Measurements from ENCODE around the gene CHTF8.
A peak's percentile ranks its signal among the peaks of the same experiment; 100 is the strongest.

The CHTF8 gene

DNA sequence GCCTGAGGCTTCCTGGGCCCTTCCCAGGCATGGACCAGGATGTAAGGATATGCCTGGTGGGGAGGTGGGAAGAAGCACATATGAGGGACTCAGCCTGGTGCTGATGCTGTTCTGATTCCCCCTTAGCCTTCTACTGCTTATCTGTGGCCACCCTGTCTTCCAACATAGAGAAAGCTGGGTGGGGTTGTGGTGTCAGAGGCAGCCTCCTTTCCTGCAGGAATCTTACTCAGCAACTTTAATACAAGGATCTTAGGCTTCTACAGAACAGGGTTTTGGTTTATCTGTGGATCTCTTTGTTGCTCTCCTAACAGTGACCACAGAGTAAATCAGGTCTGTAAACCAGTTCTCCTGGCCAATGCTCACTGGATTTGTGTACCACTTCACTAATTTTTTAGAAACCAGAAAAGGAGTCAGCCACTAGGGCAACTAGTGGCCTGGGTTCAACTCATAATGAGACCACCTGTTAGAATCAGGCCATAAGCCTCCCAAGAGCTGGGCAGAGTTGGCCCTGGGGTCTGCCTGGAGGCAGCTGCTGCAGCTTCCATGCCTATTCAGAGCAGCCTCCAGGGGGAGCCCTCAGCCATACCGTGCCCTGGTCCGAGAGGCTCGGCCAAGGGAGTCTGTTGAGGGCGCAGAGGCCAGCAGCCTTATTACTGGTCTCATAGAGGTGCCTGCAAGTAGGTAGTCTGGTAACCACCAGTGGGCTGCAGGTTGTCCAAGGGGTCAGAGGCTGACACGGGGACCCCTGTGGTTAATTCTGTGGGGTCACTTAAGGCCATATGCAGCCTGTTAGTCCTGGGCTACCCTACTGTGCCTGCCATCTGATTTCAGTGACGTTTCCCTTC is 19.9 kb downstream of the CHTF8 start:
- peak; percentile 32 for DNase-seq

DNA sequence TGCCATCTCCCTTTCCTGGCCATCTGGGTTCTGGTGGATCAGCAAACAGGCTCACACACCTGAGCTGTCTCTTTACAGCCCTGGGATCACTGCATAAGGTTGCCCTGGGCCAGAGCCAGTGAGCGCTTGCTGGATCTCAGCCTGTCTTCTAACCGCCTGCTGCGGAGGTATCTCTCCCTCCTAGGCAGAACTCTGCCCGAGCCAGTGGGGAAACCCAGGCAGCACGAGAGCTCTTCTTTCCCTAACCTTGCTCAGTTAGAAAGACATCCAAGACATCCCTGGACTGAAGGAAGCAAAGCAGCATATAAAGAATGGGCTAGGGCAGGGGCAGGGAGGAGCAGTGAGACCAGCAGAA is 20.5 kb downstream of the CHTF8 start:
- DNase-seq, result no peak

DNA sequence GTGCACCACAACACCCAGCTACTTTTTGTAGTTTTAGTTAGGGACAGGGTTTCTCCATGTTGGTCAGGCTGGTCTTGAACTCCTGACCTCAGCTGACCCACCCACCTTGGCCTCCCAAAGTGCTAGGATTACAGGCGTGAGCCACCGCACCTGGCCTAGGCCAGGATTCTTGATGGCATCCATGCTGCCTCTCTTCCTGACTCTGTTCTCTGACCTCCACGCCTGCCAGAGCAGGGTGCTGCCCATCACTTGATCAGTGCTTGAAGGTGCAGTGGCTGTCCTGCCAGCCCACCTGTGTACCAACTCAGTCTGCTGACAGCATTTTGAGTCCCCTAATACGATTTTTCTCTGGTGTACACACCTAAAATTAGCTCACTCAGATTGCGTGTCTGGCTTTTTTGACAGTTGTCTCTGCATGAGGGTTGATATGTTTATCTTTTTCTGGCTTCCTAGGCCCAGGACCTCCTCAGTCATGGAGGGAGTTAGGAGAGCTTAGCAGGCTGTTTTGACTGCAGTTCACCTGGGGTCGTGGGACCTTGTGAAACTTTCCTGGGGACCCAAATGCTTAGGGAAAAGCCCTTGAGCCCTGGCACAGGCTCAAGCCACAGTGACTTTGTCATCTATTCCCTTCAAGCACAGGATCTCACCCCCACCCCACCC is 21.0 kb downstream of the CHTF8 start:
- no peak for DNase-seq

DNA sequence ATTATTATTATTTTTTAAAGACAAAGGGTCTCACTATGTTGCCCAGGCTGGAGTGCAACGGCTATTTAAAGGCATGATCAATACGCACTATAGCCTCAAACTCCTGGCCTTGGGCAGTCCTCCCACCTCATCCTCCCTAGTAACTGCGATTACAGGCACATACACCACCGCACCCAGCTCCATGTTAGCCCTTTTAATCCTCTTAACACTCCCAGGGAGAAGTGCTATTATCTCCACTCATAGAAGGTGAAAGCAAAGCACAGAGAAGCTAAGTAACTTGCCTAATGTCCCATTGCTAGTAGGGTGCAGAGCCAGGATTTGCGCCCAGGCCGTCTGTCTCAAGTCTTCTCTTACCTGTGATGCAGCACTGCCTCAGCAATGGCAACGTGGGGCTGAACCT is 22.0 kb downstream of the CHTF8 start:
- no peak for DNase-seq

DNA sequence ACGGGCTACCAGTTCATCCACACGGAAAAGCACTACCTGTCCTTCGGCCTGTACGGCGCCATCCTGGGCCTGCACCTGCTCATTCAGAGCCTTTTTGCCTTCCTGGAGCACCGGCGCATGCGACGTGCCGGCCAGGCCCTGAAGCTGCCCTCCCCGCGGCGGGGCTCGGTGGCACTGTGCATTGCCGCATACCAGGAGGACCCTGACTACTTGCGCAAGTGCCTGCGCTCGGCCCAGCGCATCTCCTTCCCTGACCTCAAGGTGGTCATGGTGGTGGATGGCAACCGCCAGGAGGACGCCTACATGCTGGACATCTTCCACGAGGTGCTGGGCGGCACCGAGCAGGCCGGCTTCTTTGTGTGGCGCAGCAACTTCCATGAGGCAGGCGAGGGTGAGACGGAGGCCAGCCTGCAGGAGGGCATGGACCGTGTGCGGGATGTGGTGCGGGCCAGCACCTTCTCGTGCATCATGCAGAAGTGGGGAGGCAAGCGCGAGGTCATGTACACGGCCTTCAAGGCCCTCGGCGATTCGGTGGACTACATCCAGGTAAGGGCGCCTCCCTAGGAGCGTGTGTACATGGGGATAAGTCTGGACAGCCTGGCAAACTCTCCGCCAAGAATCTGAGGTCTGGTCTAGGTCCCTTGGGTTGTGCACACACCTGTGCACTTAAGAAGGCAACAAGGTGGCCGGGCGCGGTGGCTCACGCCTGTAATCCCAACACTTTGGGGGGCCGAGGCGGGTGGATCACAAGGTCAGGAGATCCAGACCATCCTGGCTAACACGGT is 22.7 kb downstream of the CHTF8 start:
- DNase-seq, result no peak

DNA sequence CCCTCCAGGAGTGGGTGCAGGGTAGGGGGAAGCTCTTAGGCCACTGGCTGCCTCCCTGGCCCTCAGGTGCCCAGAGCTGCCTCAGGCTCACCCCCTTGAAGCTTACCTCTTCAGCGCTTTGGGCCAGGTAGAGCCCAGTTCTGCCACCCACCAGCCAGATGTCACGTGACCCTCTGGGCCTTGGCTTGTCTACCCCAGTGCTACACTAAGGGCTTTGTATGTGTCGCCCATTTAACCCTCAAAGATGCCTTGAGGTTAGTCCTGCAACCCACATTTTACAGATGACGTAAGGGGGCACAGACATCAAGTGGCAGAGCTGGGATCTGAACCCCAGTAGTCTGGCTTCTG is 23.5 kb downstream of the CHTF8 start:
- DNase-seq, result no peak

DNA sequence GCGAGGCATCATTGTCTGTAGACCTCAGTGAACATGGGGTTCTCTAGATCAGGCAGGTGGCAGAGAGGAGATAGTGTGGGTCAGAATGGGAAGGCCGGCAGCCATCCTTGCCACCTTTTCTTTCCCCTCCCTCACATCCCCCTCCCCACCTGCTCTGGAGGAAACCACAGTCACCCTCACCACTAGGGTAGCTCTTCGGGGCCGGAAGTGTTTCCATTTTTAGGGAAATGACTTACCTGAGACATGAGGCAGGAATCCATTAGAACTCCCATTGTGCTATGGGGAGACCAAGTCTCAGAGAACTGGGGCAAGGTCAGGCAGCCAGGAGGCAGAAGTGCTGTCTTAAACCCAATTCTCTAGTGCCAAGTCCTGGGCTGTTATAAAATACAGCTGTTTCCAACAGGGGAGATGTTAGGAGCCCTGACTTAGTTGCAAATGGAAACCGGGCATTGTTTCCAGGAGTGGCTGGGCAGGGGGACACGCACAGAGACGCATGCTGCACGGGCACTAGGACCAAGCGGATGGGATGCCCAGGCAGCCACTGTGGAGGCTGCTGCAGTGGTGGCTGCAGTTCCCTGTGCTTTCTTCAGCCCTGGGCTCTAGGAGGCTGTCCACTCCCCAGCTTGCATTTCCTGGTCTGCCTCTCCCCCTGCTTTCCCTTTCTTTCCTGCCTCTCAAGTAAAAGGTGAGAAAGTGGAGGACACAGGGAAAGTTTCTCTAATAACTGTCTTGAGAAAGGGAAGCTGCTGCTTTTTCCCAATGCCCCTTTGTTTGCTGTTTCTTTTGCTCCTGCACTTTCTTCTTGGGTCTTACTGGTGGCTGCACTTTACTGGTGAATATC is 24.1 kb downstream of the CHTF8 start:
- no peak for DNase-seq

DNA sequence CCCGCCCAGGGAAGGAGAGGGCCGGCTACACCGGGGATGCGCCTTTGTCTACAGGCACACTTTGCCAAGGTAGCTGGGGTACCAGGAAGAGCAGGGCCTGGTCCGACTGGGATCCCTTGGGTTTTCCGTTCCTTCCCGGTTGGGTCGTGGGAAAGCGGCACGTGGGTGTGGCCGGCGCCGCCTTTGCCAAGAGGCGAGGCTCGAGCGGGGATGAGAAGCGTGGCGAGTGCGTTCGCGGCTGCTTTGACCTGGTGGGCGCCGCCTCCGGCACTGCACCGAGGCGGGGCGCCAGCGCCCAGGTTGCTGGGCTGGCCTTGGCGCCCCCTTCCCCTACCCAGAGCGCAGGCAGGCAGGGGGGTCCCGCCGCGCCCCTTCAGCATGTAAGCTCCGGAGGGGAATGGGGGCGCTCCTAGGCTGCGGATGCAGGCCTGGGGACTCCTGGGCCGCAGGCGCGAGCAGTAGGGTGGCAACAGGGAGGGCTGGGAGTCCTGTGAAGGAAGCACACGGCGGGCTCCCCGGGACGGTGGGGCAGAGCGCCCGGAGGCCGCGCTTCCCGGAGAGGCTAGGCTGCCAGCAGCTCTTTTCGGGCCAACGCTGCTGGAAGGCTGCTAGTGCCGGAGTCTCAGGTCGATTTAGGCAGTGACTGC is 24.9 kb downstream of the CHTF8 start:
- DNase-seq, result no peak

DNA sequence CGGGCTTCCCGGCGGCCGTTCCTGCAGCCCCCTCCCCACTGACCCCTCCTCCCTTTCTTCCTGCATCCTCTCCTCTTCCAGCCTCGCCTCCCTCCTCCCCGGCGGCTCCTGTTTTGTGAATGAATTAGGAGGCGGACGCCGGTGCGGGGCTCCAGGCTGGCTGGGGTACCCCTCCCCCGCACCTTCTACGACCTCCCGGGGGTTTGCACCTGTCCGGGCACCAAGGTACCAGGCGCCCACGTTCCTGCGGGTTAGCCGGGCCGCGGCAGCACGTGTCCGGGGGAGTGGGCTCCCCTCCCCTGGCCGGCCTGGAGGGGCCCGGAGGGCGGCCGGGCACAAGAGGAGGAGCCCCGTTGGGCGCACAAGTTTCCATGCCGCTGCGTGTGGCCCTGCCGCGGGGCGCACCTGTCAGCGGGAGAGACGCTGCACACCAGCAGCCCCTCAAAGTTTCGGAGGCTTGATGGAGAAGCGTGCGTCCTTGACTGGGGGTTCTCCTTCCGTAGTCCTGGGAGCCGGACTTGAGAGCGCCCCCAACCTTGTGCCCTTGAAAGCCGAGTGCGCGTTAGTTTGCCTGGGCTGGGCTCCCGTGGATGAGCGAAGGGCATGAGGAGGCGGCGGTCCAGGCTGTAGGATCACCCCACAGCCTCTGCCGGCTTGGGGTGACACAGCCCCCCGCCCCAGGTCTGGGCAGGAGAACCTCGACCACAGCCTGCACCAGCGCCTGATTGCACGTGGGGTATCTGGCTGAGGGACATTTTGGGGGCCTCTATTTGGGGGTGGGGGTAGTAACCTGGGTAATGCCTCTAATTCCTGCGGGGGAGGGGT is 25.7 kb downstream of the CHTF8 start:
- DNase-seq, result no peak

DNA sequence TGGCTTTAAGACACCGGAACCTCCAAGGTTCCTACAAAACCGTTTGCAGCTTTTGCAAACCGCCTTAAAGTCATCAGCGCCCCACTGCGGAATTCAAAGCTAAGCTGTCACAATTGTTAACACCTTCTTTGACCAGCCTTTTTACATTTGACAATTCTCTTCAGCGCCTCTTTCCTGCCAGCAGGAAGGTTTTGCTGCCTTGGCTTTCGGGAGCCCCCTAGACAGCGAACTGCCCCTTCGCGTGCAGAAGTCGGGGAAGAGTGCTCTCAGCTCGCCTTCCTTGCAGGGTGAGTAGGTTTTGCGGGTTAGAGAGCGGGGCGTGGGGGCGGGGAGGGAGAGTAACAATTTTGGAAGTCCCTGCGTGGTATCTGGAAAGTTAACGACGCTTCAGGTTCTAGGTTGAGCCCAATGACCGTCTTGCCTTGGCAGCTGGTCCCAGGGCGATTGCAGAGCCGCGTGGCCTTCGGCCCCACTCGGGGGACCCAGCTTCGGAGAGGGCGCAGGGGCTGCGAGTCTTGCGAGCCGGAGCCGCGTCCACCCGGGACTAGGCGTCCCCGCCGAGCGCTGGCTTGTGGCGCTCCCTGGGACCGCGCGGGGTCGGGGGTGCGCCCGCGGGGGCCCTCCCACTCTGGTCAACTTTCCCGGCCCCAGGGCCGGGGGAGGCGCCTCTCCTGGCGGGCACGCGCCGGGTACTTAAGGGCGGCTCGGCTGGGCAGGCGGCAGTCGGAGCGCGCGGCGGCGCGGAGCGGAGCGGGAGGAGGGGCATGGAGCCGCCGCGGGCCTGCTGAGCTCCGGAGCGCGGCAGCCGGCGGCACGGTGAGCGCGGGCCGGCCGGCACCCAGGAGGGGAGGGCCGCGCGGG is 26.7 kb downstream of the CHTF8 start, which contains the start of gene HAS3:
HAS3 (plus strand) TSS at position 153 of the 861 bp plus-strand sequence. CDS start 3,743 bp downstream, outside the sequence.
- peak; percentile 64 for DNase-seq

DNA sequence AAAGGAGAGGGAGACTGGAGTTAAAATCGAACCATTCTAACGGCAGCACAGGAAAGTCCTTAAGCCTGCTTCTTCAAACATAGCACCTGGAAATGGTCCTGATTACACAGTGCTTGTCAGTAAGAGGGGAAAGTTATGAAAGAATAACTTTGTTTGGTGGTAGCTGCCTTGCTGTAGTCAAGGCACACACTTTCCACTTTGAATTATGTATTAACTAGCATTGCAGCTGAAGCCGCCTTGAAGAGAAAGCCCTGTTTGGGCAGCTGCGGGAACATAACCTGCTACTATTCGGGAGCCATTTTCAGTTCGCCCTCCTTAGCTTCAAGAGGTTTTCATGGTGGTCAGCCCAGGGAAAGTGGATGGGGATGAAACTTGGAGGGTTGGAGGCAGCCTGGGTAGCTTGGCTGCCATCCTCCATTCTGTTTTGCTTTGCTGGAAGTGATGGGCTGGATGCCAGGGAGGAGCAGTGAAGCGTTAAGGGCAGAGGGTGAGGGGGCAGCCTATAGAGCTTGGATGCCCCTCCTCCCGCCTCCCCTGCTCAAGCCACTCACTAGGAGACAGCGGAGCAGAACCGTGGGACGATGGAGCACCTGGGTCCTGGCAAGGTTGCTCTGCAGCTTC is 32.2 kb downstream of the CHTF8 start:
- no peak for DNase-seq

DNA sequence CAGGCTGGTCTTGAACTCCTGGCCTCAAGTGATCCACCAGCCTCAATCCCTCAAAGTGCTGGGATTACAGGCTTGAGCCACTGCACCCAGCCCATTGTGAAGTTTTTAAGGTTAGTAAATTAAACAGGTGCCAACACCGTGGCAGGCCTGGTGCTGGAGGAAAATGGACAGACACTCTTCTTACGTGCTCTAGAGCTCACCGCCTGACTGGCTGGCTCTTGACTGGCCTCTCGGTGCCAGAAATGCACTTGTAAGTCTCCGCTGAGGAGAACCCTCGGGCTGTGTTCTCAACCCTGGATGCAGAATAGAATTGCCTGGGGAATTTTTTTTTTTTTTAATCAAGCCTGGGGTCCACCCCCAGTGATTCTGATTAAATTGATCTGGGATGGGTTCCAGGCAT is 37.2 kb downstream of the CHTF8 start:
- DNase-seq, result no peak

DNA sequence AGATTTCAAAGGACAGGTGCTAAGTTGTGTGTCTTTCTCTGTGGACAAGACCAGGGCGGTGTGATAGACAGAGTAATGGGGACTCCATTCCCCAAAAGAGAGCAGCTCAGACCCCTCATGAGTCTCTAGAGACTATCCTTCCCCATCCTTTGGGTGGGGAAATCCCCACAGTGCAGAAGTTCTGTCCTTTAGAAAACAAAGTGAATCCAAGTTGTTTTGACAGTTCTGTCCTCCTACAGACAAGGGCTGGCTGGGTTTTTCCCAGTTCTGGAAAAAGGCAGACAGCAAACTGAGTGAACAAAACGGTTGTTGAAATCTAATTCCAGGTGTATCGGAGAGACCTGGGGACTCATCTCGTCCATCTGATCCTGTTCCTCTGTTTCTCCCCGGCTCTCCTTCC is 37.9 kb downstream of the CHTF8 start:
- DNase-seq, result no peak

DNA sequence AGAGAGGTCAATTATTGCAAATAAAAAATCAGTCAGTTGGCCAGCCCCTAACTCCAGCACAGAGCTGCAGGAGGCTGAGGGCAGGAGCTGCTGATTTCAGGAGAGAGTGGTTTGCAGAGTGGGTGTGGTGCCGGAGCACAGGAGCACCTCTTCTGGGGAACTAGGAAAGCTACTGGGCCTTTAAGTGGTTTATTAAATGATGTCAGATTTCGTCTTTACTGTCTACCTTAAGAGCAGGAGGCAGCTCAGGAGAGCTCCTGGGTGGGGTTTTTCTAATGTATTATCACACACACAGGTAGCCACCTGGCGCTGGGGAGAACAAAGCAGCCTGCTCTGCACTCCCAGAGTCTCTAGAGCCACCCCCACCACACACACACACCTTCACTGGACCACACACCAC is 38.4 kb downstream of the CHTF8 start:
- DNase-seq, result no peak

DNA sequence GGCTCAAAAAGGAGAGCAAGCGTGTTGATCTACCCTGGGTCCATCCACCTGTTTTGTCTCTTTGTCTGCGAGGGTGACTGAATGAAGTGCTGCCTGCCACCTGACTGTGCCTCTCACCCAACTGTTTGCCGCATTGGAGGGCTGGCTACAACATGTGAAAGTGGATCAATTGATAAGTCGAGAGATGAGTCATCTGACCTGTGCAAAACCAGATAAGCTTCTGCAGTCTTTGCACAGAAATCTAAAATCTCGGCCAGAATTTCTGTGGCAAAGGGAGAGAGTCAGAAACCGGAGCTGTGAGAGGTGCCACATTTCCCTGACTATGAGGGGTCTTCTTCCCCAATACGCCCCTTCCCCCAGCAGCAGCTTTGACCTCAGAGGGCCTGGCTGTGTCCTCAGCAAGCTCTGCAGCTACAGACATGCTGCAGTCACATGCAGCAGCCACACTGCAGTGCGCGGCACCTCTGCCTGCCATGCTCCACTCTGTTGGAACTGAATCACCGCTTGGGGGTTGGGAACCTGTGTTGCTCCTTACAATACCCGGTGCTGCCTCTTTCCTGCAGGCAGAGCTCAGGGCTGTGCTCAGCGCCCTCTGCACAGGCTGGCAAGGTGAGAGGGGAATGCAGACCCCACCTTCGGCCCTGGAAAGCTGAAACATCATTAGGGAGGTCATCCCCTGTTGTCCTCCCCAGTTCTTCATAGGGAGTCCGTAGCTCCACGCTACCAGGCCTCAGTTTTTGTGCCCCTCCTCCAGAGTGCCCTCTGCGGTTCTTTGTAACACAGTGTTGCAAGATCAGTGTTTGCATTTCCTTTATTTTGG is 43.1 kb downstream of the CHTF8 start:
- no peak for DNase-seq

DNA sequence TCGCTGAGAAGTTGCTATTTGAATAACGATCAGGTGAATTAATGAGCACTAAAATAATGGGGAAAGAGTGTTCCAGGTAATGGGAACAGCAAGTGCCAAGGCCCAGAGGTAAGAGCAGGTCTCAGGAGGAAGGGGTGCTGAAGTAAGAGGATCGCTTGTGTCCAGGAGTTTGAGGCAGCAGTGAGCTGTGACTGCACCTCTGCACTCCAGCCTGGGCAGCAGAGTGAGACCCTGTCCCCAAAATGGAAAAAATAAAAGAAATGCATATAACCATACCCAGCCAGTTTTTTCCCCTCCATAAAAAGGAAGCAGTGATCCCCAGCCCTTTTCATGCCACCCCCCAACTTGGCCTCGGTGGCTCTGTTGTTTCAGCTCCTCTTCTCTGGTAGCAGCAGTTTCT is 43.7 kb downstream of the CHTF8 start:
- no peak for DNase-seq

DNA sequence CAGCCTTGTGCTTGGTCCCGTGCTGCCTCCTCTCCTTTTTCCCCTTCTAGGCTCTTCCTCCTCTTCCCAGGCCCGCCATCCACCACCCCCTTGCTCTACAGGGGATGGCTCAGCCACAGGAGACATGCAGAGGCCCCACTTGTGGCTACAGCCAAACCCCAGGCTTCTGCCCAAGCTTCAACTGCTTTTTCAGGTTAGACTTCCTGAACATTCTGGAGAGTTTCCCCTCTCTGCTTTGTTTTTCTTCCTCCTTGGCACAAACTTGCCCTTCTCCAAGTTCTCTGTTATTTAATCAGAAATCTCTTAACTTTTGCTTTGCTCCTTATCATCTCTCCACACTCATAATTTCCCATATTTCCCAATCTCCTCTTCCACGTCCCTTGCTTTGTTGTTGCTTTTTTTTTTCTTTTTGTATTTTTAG is 45.2 kb downstream of the CHTF8 start:
- no peak for DNase-seq

DNA sequence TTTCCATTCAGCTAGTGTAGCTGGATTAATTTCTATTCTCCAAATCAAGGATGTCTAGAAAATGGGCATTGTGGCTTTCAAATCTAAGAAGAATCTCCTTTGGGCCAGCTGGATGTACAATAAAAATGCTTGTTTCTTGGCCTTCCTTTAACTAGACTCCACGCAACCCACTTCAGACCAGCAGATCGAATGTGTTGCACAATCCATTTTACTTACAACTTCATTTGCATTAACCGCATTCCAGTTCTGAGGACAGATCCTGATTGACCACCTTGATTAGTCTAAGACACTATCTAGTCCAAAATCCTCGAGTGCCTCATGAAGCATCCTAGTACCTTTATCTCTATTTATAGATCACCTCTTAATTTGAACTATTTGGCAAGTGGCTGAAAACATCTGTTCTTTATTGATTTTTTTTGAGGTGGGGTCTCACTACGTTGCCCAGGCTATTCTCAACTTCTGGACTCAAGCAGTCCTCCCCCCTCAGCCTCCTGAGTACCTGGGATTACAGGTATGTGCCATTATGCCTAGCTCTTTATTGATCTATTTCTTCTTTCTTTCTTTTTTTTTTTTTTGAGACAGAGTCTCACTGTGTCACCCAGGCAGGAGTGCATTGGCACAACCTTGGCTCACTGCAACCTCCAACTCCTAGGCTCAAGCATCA is 47.2 kb downstream of the CHTF8 start:
- DNase-seq, result no peak
